ENCODE data around the gene SLC9A6. TPM values are rescaled to one million over a fixed set of nuclear protein-coding genes. Genes with fewer than 3 reads are reported as not detected.

SLC9A6 gene
- total RNA-seq, 1 donor from 2014 or later: 19.0 TPM

- H3K9me3 Mint-ChIP-seq (ENCODE audit: low read depth): no peaks in the 10 kb centered on the region
- peaks cover 55% of the 10 kb centered on the region for H3K4me1 Mint-ChIP-seq (ENCODE audit: low read depth)
- H3K4me3 Mint-ChIP-seq (ENCODE audit: unreplicated experiment): no peak overlapping the region
- H3K36me3 Mint-ChIP-seq (ENCODE audit: low read depth): no peaks in the 10 kb centered on the region
- H3K27ac Mint-ChIP-seq (ENCODE audit: unreplicated experiment): peak overlapping the region; percentile 97
- DNase-seq (ENCODE audit: low spot score): no peak
- TF ChIP-seq CTCF (IDR thresholded peaks at IDR 0.05): no peak
- no peaks in the 10 kb centered on the region for H3K27me3 Mint-ChIP-seq (ENCODE audit: low read depth)
Measured at GRCh38 chrX:136031626-136032025, 46.4 kb downstream of the SLC9A6 start.

- Mint-ChIP-seq H3K4me3 (ENCODE audit: unreplicated experiment) (no peak overlapping the region), H3K36me3 (ENCODE audit: low read depth) (no peaks in the 10 kb centered on the region), H3K4me1 (ENCODE audit: low read depth) (peaks cover 55% of the 10 kb centered on the region), H3K9me3 (ENCODE audit: low read depth) (no peaks in the 10 kb centered on the region), H3K27ac (ENCODE audit: unreplicated experiment) (peak overlapping the region; percentile 85), H3K27me3 (ENCODE audit: low read depth) (no peaks in the 10 kb centered on the region)
- DNase-seq (ENCODE audit: low spot score): no peak
- TF ChIP-seq CTCF (IDR thresholded peaks at IDR 0.05): no peak
Measured at GRCh38 chrX:136032370-136032769, 47.1 kb downstream of the SLC9A6 start.

GRCh38 chrX:136034668-136035067 is 49.4 kb downstream of the SLC9A6 start:
- no peak overlapping the region for H3K27ac Mint-ChIP-seq (ENCODE audit: unreplicated experiment)
- no peaks in the 10 kb centered on the region for H3K36me3 Mint-ChIP-seq (ENCODE audit: low read depth)
- peaks cover 52% of the 10 kb centered on the region for H3K4me1 Mint-ChIP-seq (ENCODE audit: low read depth)
- H3K27me3 Mint-ChIP-seq (ENCODE audit: low read depth): no peaks in the 10 kb centered on the region
- no peaks in the 10 kb centered on the region for H3K9me3 Mint-ChIP-seq (ENCODE audit: low read depth)
- no peak for DNase-seq (ENCODE audit: low spot score)
- no peak for TF ChIP-seq CTCF (IDR thresholded peaks at IDR 0.05)
- H3K4me3 Mint-ChIP-seq (ENCODE audit: unreplicated experiment): no peak overlapping the region

- Mint-ChIP-seq H3K36me3 (ENCODE audit: low read depth) (no peaks in the 10 kb centered on the region), H3K27me3 (ENCODE audit: low read depth) (no peaks in the 10 kb centered on the region), H3K4me1 (ENCODE audit: low read depth) (peaks cover 53% of the 10 kb centered on the region), H3K9me3 (ENCODE audit: low read depth) (no peaks in the 10 kb centered on the region), H3K4me3 (ENCODE audit: unreplicated experiment) (no peak overlapping the region), H3K27ac (ENCODE audit: unreplicated experiment) (no peak overlapping the region)
- DNase-seq (ENCODE audit: low spot score): no peak
- no peak for TF ChIP-seq CTCF (IDR thresholded peaks at IDR 0.05)
Measured at GRCh38 chrX:136035663-136036062, 50.4 kb downstream of the SLC9A6 start.

- no peak for TF ChIP-seq CTCF (IDR thresholded peaks at IDR 0.05)
- H3K4me1 Mint-ChIP-seq (ENCODE audit: low read depth): peaks cover 27% of the 10 kb centered on the region
- H3K27ac Mint-ChIP-seq (ENCODE audit: unreplicated experiment): peak overlapping the region; percentile 95
- H3K27me3 Mint-ChIP-seq (ENCODE audit: low read depth): no peaks in the 10 kb centered on the region
- H3K36me3 Mint-ChIP-seq (ENCODE audit: low read depth): peaks cover 3% of the 10 kb centered on the region
- no peak overlapping the region for H3K4me3 Mint-ChIP-seq (ENCODE audit: unreplicated experiment)
- H3K9me3 Mint-ChIP-seq (ENCODE audit: low read depth): peaks cover 4% of the 10 kb centered on the region
- DNase-seq (ENCODE audit: low spot score): no peak
Measured at GRCh38 chrX:136039485-136039884, 54.2 kb downstream of the SLC9A6 start.
